Psoas muscle (tissue), 8 donors: ENCODE data around the gene BBS9. TPM values are rescaled to one million over a fixed set of nuclear protein-coding genes. Genes with fewer than 3 reads are reported as not detected.

Experiments used
- ATAC-seq, 4 donors: fragments of 200-7000 bp; cut with Tn5 transposase; one replicate each; pipeline ENCODE4 v1.9.1; 2020; ENCODE audit warnings: moderate library complexity in 3 of 4, mild to moderate bottlenecking in 2 of 4
- DNase-seq, 2 donors: peaks; one replicate each; pipeline ENCODE4 v3.0.0-alpha.2; 2020
- H3K27ac ChIP-seq: fragments of 200-600 bp; one replicate; pipeline ENCODE4 v1.8.0; 2022
- H3K27me3 ChIP-seq, 3 donors: fragments of 200-600 bp in 1 of 3; one replicate each; pipeline versions ENCODE4 v1.6.1 to v1.8.0; 2013 to 2022; ENCODE audit warnings: low read length in 2 of 3, mild to moderate bottlenecking in 2 of 3, moderate library complexity in 1 of 3; ENCODE audit not compliant: insufficient read depth in 3 of 3
- H3K36me3 ChIP-seq, 2 donors: fragments of 200-600 bp in 1 of 2; one replicate each; pipeline versions ENCODE4 v1.6.1 to v1.8.0; 2013 to 2022; ENCODE audit warnings: low read depth in 1 of 2, mild to moderate bottlenecking in 1 of 2, moderate library complexity in 1 of 2; ENCODE audit not compliant: insufficient read depth in 1 of 2
- H3K4me1 ChIP-seq: fragments of 200-600 bp; one replicate; pipeline ENCODE4 v1.8.0; 2022
- H3K4me3 ChIP-seq: fragments of 200-600 bp; one replicate; pipeline ENCODE4 v1.8.0; 2022; ENCODE audit warnings: mild to moderate bottlenecking
- H3K9me3 ChIP-seq: fragments of 200-600 bp; one replicate; pipeline ENCODE4 v1.8.0; 2022
- WGBS, 3 donors: extraction: QIAGEN DNeasy Blood & Tissue Kit; methylation state at CpG; one replicate each; pipeline versions ENCODE4 v1.1.6 to v1.1.7; 2013; 5-methylcytosine and 5-hydroxymethylcytosine counted together
- intact Hi-C, 2 donors: fragments of 100-400 bp; cut with DNase I; formaldehyde crosslinking; loops; one replicate each; pipeline versions ENCODE4 v1.11.0 to v1.14.2; 2022
- polyA plus RNA-seq, 3 donors: library from polyadenylated mRNA; stranded (reverse); fragments of 200-250 nt; gene quantifications; one replicate each; pipeline ENCODE4 v1.2.3, GENCODE V29; 2013
- total RNA-seq, 4 donors: library from RNA; stranded (reverse); fragmentation: NEBNext Ultra II Directional in 2 of 4; extraction: Animal tissue kit (Norgen Biotek cat#: 25700) in 2 of 4; gene quantifications; one replicate each; pipeline versions ENCODE4 v1.2.1 to v1.2.4, GENCODE V29; 2021 to 2023
- TF ChIP-seq, protein P1 (sequence below): fragments of 200-600 bp; IDR thresholded peaks from one replicate; pipeline ENCODE4 v1.8.0; 2022; ENCODE audit warnings: antibody characterized with exemption
- donor health status: healthy with polysubstance abuse.
- donor health status: DM: no; HTN: no; CAD: no; lungs with moderate emphysema.
- donor health status: Bipolar disorder and iron deficiency.
- donor health status: healthy.
- donor health status: DM: yes; HTN: yes; CAD: no.
- donor health status: DM: no; HTN: no; CAD: no.
- donor health status: DM: no; HTN: no; CAD: no.
- donor health status: DM: yes; HTN: yes; CAD: no.

BBS9 gene
- total and polyA plus RNA-seq, 7 donors: 2.7 to 7.3 (median 4.1) TPM

DNA sequence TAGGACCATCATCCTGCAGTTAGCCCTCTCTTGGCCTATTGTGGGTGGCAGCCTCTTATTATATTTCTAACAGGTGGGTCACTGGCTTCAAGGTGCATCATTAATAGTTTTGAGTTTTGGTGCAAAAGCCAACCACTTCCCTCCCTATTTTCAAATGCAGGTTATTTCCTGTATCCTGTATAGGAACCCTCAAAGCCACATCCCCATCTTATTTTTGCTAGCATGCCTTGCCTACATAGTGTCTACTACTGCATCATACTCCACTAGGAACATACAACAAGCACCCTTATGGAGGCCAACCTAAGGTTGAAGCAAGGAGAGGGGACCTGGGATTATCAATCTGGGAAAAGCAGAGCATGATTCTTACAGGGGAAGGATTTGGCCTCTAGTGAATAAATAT is 264.4 kb downstream of the BBS9 start:
- TF ChIP-seq, protein P1, sequence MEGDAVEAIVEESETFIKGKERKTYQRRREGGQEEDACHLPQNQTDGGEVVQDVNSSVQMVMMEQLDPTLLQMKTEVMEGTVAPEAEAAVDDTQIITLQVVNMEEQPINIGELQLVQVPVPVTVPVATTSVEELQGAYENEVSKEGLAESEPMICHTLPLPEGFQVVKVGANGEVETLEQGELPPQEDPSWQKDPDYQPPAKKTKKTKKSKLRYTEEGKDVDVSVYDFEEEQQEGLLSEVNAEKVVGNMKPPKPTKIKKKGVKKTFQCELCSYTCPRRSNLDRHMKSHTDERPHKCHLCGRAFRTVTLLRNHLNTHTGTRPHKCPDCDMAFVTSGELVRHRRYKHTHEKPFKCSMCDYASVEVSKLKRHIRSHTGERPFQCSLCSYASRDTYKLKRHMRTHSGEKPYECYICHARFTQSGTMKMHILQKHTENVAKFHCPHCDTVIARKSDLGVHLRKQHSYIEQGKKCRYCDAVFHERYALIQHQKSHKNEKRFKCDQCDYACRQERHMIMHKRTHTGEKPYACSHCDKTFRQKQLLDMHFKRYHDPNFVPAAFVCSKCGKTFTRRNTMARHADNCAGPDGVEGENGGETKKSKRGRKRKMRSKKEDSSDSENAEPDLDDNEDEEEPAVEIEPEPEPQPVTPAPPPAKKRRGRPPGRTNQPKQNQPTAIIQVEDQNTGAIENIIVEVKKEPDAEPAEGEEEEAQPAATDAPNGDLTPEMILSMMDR: no peak
- Histone ChIP-seq H3K27ac (no peak overlapping the region), H3K27me3 (no peaks in the 10 kb centered on the region), H3K4me1 (no peaks in the 10 kb centered on the region), H3K36me3 (no peaks in the 10 kb centered on the region), H3K4me3 (no peak overlapping the region), H3K9me3 (peaks cover 4% of the 10 kb centered on the region)
- no peak for ATAC-seq
- DNase-seq: no peak
- intact Hi-C loops: no loop called here

DNA sequence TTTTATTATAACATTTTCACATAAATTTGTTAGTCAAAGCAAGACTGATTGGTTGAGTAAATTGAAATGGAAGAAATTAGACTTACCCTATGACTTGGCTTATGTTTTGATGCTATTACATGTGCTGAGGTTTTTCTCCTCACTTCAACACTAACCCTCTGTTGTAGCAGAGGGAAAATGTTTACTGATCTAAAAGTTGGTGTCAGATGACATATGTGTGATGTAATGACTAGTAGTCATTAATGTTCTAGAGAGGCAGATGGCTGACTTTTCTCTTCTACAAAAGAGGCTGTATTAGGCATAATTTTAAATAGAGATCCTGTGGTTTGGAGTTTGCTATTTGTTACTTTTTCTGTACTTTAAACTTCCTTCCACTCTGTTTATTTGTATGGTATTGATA is 266.0 kb downstream of the BBS9 start:
- DNase-seq (no peak), ATAC-seq (no peak)
- H3K27me3 ChIP-seq: no peaks in the 10 kb centered on the region
- TF ChIP-seq, protein P1: no peak
- no peak overlapping the region for H3K4me3 ChIP-seq
- no peaks in the 10 kb centered on the region for H3K4me1 ChIP-seq
- H3K9me3 ChIP-seq: peaks cover 4% of the 10 kb centered on the region
- intact Hi-C loops: no loop called here
- no peaks in the 10 kb centered on the region for H3K36me3 ChIP-seq
- H3K27ac ChIP-seq: no peak overlapping the region

DNA sequence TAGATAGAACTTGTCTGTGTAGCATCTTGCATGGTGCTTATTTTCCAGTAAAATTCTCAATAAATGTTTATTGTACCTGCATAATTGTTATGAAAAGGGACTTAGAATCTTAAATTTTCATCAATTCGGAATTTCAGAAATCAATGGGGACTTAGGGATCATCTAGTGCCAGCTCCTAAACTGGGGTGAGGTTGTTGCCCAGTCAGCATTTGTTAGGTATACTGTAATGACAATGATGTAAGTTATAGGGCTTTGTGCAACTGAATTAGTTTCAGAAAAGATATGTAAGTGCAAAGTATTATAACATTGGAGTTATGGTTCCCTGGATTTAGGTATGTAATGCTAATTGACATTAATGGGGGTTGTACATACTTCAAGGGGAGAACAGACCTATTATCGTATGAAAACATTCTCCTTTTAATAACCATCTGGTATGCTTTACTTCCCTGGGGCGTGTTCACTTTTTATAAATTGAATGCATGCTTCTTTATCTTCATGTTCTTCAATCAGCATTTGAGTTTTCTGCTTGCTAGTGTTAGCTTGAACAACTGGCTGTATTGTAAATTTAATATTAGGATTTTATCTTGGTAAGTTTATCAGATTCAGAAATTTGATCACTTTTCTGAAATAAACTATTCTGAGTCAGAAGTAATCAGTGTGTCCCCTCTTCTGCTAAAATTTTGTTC is 270.3 kb downstream of the BBS9 start:
- WGBS, 3 donors: 91 to 93% (median 92%) methylated on average over 3 of the region's 3 CpGs
- DNase-seq: no peak
- Histone ChIP-seq H3K27ac (no peak overlapping the region), H3K36me3 (no peaks in the 10 kb centered on the region), H3K9me3 (peaks cover 4% of the 10 kb centered on the region), H3K4me1 (no peaks in the 10 kb centered on the region), H3K4me3 (no peak overlapping the region), H3K27me3 (no peaks in the 10 kb centered on the region)
- ATAC-seq: no peak
- TF ChIP-seq, protein P1: no peak
- intact Hi-C loops: no loop called here

DNA sequence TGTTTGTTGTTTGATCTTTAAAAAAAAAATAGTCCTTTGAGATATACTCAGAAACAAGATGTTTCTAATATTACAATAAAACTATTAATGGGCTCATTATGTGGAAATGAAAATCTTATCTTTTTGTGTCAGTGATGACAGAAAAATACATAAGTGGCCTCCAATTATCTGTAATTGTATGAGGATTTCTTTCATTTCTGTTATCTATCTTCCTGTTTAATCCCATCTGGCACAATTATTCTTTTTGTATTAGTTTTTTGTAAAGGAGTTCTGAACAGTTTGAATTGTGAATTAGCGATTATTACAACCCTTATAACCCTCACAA is 270.8 kb downstream of the BBS9 start:
- intact Hi-C loops: no loop called here
- TF ChIP-seq, protein P1: no peak
- Histone ChIP-seq H3K9me3 (peaks cover 4% of the 10 kb centered on the region), H3K27me3 (no peaks in the 10 kb centered on the region), H3K36me3 (no peaks in the 10 kb centered on the region), H3K4me3 (no peak overlapping the region), H3K4me1 (no peaks in the 10 kb centered on the region), H3K27ac (no peak overlapping the region)
- DNase-seq (no peak), ATAC-seq (no peak)
- 92 to 96% (median 94%) methylated on average over 1 of the region's 1 CpG for WGBS, 3 donors

DNA sequence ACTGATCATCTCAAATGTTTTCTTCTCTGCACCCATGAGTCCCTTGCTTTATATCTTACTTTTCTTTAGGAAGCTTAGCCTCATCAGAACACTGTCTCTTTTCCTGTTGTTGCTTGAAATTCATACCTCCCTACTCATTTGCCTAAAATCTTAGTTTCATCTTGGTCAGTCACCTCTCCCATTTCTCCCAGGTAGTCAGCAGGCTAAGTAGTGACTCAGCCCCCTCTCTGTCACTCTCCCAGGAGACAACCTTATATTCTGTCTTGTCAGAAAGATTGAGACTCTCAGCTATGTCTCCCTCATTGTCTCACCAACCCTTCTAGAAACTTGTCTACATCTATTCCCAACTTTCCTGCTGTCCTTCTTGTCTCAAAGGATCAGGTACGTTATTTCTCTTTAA is 280.9 kb downstream of the BBS9 start:
- Histone ChIP-seq H3K36me3 (no peaks in the 10 kb centered on the region), H3K4me1 (no peaks in the 10 kb centered on the region), H3K9me3 (peaks cover 7% of the 10 kb centered on the region), H3K4me3 (no peak overlapping the region), H3K27me3 (no peaks in the 10 kb centered on the region), H3K27ac (no peak overlapping the region)
- ATAC-seq (no peak), DNase-seq (no peak)
- TF ChIP-seq, protein P1: no peak
- intact Hi-C loops: no loop called here
- WGBS, 3 donors: 73 to 81% (median 78%) methylated on average over 1 of the region's 1 CpG
